Fibroblast of upper back skin (primary cell): ENCODE results near the gene UBA52.
"Not testable (repeated sequence)": the region's sequence is repeated elsewhere in the genome, so short reads cannot be mapped to it uniquely, and the experiment has no call there.

ENCODE experiments used
- DNase-seq: peaks from one replicate; pipeline ENCODE4 v3.0.0-alpha.2; 2013

Gene UBA52

GRCh38 chr19:18571564-18572344 is at the start of gene UBA52:
TSS of gene UBA52 (plus strand) at chr19:18571857. CDS start at chr19:18573301, 1,444 bp downstream.
- DNase-seq: peak; percentile 96

- peak; percentile 100 for DNase-seq
Measured at GRCh38 chr19:18522124-18522861, 49.4 kb upstream of the UBA52 start.

- not testable (repeated sequence) for DNase-seq
Measured at GRCh38 chr19:18522862-18523440, 48.7 kb upstream of the UBA52 start.

- DNase-seq: no peak
Measured at GRCh38 chr19:18523841-18524240, 47.8 kb upstream of the UBA52 start.

GRCh38 chr19:18526316-18526715 is 45.3 kb upstream of the UBA52 start:
- DNase-seq: no peak

- DNase-seq: no peak
Measured at GRCh38 chr19:18529782-18530181, 41.9 kb upstream of the UBA52 start.

GRCh38 chr19:18531485-18531884 is 40.2 kb upstream of the UBA52 start:
- DNase-seq: no peak

- no peak for DNase-seq
Measured at GRCh38 chr19:18532168-18532890, 39.3 kb upstream of the UBA52 start.

GRCh38 chr19:18533058-18533457 is 38.6 kb upstream of the UBA52 start:
- no peak for DNase-seq

- DNase-seq: no peak
Measured at GRCh38 chr19:18536475-18536874, 35.2 kb upstream of the UBA52 start.

GRCh38 chr19:18537431-18537830 is 34.2 kb upstream of the UBA52 start:
- no peak for DNase-seq

GRCh38 chr19:18538115-18538514 is 33.5 kb upstream of the UBA52 start:
- DNase-seq: no peak

- no peak for DNase-seq
Measured at GRCh38 chr19:18539372-18539771, 32.3 kb upstream of the UBA52 start.

- not testable (repeated sequence) for DNase-seq
Measured at GRCh38 chr19:18540200-18540599, 31.5 kb upstream of the UBA52 start.

- DNase-seq: no peak
Measured at GRCh38 chr19:18541258-18541991, 30.2 kb upstream of the UBA52 start.

GRCh38 chr19:18541992-18542940 is 29.4 kb upstream of the UBA52 start:
- DNase-seq: no peak

GRCh38 chr19:18542941-18543813 is 28.5 kb upstream of the UBA52 start, which contains the start of gene FKBP8:
TSS of gene FKBP8 (minus strand) at chr19:18543573. CDS start at chr19:18541970, 1,603 bp downstream.
- peak; percentile 85 for DNase-seq

- peak; percentile 63 for DNase-seq
Measured at GRCh38 chr19:18543814-18544475, 27.7 kb upstream of the UBA52 start.

- no peak for DNase-seq
Measured at GRCh38 chr19:18551631-18552030, 20.0 kb upstream of the UBA52 start.
